Omental fat pad (tissue), 4 donors: ENCODE results near the gene SPINT3. TPM values are rescaled to one million over a fixed set of nuclear protein-coding genes. Genes with fewer than 3 reads are reported as not detected.

ENCODE experiments used
- ATAC-seq: fragments of 150-250 bp; one replicate; pipeline ENCODE4 v1.9.1; 2016; ENCODE audit warnings: mild to moderate bottlenecking, moderate library complexity; ENCODE audit not compliant: low FRiP score
- DNase-seq: peaks from one replicate; pipeline ENCODE4 v3.0.0-alpha.2; 2019; ENCODE audit warnings: low spot score
- total RNA-seq, 4 donors: library from RNA; depleted of rRNA; stranded (reverse); fragments of >200 nt; gene quantifications; one replicate each; pipeline ENCODE4 v1.1.0, GENCODE V29; 2016
- TF ChIP-seq, protein P1 (sequence below), 3 donors: fragments of 450-650 bp; IDR thresholded peaks; one replicate each; pipeline ENCODE4 v1.5.1; 2016 to 2017; ENCODE audit warnings: antibody characterized with exemption in 3 of 3, mild to moderate bottlenecking in 3 of 3, moderate library complexity in 2 of 3

SPINT3 gene
- total RNA-seq, 4 donors from 2014 or later: not detected

DNA sequence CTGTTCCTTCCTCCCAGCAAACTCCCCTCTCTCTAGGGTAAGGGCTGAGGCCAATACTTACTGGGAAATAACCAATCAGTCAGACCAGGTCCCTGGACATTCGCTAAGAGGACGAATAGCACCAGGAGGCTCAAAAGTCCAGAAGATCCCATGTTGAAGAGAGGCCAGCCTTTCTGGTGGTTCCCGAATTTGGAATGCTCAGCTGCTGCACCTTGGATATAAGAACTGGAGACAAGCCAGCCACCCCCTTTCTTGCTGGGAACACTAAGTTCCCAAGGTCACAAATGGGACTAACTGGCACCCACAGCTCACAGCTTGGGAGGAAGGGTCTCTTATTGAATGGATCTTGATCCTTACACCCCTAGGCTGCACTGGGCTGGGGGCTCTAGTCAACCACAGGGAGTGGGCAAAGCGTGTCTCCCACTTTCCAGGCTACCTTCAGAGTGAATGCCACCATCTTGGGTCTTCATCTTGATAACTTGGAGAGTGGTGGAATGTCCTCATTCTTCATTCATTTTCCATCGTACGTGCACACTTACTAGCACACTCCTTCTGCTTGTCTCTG lies 31.9 kb upstream of the SPINT3 start, which contains the start of gene EPPIN:
Gene EPPIN (minus strand): TSS at position 196 of the 565 bp plus-strand sequence. CDS start 44 bp downstream, at position 152.
- DNase-seq (no peak), ATAC-seq (no peak)
- TF ChIP-seq, protein P1, sequence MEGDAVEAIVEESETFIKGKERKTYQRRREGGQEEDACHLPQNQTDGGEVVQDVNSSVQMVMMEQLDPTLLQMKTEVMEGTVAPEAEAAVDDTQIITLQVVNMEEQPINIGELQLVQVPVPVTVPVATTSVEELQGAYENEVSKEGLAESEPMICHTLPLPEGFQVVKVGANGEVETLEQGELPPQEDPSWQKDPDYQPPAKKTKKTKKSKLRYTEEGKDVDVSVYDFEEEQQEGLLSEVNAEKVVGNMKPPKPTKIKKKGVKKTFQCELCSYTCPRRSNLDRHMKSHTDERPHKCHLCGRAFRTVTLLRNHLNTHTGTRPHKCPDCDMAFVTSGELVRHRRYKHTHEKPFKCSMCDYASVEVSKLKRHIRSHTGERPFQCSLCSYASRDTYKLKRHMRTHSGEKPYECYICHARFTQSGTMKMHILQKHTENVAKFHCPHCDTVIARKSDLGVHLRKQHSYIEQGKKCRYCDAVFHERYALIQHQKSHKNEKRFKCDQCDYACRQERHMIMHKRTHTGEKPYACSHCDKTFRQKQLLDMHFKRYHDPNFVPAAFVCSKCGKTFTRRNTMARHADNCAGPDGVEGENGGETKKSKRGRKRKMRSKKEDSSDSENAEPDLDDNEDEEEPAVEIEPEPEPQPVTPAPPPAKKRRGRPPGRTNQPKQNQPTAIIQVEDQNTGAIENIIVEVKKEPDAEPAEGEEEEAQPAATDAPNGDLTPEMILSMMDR (IDR thresholded peaks at IDR 0.05): no peak

DNA sequence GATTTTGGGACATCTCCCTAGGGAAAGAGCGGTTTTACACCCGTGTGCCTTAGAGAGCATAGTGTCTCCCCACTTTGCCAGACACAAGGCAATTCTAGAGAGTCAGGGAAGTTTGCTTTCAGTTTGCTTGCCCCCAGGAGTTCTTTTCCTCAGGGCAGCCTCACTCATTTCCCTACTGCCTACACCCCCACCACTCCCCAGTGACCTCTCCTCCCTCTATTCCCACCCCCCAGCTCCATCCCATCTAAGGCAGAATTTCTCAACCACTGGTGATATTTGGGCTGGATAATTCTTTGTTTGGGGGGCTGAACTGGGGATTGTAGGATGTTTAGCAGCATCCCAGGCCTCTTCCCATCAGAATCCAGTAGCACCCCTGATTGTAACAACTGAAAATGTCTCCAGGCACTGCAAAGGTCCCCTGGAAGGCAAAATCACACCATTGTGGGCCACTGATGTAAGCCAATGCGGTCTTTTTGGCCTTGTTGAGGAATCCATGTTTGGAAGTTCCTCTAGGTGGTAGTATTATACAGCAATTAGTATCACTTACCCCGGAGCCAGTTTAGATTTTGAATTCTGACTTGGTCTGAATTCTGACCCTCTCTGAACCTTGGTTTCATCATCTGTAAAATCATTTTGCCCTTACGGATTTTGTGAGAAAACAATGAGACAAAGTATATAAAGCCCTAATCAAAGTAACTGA lies 30.5 kb upstream of the SPINT3 start:
- ATAC-seq (peak; percentile 75), DNase-seq (no peak)

DNA sequence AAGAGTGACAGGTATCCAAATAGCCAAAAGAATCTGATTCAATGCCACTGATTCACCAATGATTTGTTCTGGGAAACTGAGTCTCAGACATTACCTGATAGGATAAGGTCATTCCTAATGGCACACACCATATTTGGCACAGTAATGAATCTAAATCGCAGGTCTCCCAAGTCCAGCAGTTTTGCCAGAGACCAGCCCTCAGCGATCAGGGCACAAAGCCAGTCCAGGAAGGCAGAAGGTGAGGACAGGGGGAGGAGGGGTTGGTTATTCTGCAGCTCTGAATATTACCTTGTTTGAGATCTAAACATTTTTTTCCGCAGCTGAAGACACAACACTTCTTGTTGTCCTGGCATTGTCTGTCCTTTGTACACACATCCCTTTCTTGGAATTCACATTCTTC lies 29.9 kb upstream of the SPINT3 start:
- no peak for ATAC-seq
- no peak for DNase-seq

More for the DNA sequence above, 30.5 kb upstream of the SPINT3 start:
- TF ChIP-seq, protein P1 (IDR thresholded peaks at IDR 0.05): no peak

DNA sequence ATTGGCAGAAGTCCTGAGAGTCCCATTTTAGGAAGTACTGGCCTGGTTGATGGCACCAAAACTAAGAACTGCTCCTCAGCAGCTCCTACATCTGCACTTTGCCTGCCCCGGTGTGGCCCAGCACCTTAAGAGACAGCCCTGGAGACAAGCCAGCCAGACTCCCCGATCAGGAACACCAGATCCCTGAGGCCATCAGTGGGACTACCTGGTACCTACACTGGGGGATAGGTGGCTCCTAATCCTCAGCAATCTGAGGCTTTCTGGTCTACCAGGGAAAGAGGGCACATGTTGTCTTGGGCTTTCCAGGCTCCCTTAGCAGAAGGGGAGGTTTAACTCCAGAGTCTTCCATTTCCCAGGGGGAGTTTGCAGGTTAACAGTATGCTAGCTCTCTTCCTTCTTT lies 24.0 kb upstream of the SPINT3 start, which contains the start of gene WFDC6:
Gene WFDC6 (minus strand): TSS at position 101 of the 400 bp plus-strand sequence. CDS start 75 bp downstream, at position 26.
- DNase-seq (no peak), ATAC-seq (no peak)
- TF ChIP-seq, protein P1 (IDR thresholded peaks at IDR 0.05): no peak

More for the DNA sequence above, 29.9 kb upstream of the SPINT3 start:
- TF ChIP-seq, protein P1 (IDR thresholded peaks at IDR 0.05): no peak

DNA sequence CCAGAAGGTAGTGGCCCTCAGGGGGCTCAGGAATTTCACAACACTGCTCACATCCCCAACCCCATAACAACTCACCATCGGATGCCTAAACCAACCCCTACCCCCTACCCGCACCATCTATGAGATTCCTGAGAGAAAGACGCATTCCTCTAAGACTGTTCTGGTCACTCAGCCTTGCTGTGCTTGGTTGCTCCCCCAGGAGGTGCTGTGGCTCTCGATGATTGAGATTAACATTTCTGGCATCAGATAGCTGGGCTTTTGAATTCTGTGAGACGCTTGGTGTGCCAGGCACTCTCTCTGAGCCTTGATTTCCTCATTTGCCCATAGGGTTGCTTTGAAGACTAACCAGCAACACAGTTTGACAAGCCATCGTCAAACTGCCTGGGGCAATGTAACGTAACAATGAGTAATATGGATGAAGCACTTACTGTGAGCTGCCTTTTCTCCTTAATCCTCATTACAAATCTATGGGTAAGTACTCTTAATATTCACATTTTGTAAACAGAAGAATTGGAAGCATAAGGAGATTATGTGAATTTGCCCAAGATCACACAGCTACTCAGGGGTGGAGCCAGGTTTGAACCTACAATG lies 22.9 kb upstream of the SPINT3 start:
- no peak for ATAC-seq
- DNase-seq: no peak
- TF ChIP-seq, protein P1 (IDR thresholded peaks at IDR 0.05): no peak

DNA sequence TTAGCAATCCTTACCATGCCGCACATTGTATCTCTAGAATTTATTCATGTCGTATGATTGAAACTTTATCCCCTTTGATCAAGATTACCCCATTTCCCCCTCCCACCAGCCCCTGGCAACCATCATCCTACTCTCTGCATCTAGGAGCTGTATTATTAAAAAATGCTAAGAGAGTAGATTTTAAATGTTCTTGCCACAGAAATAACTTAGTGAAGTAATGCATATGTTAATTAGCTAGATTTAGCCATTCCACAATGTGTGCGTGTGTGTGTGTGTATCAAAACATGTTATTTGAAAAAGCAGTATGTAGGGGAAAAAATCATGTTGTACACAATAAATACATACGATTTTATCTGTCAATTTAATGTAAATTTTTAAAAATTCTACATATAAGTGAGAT lies 11.9 kb upstream of the SPINT3 start:
- TF ChIP-seq, protein P1 (IDR thresholded peaks at IDR 0.05): no peak
- ATAC-seq (no peak), DNase-seq (no peak)
